Brain microvascular endothelial cell (primary cell): Measurements from ENCODE around the gene BCL11A.

Experiments used
- DNase-seq: peaks from one replicate; pipeline ENCODE4 v3.0.0-alpha.2; 2020
- H3K27ac ChIP-seq: fragments of 250-450 bp; sonication (Bioruptor Pico); 2 replicates; pipeline ENCODE4 v1.5.1; 2020; ENCODE audit warnings: mild to moderate bottlenecking, moderate library complexity
- H3K27me3 ChIP-seq: fragments of 250-450 bp; sonication (Bioruptor Pico); replicated peaks from 2 replicates; pipeline ENCODE4 v1.5.1; 2020; ENCODE audit warnings: mild to moderate bottlenecking
- H3K36me3 ChIP-seq: fragments of 250-450 bp; sonication (Bioruptor Pico); replicated peaks from 2 replicates; pipeline ENCODE4 v1.5.1; 2020; ENCODE audit warnings: mild to moderate bottlenecking
- H3K4me3 ChIP-seq: 2 replicates; pipeline ENCODE4 v1.5.1; 2011; ENCODE audit warnings: low read depth, mild to moderate bottlenecking, control low read depth, low read length, moderate library complexity
- CTCF ChIP-seq: IDR thresholded peaks from 2 replicates; pipeline ENCODE4 v1.5.1; 2011; ENCODE audit warnings: low read depth, mild to moderate bottlenecking, moderate library complexity, low read length, control low read depth, inconsistent platforms; ENCODE audit errors: missing control alignments
- in situ Hi-C: cut with HindIII; loops from 2 replicates; pipeline ENCODE4 v1.10.0; 2017; ENCODE audit warnings: low sequenced_read_pairs, low pct_ligation_motif_present

The BCL11A gene

GRCh38 chr2:60555066-60555782 is 1.8 kb upstream of the BCL11A start:
- H3K4me3 ChIP-seq, result peak overlapping the region; percentile 86
- in situ Hi-C loops, result no loop called here
- no peak for DNase-seq
- H3K27ac ChIP-seq, result no peak overlapping the region
- H3K36me3 ChIP-seq, result no peaks in the 10 kb centered on the region
- peak; percentile 52 for TF ChIP-seq CTCF
- peaks cover 16% of the 10 kb centered on the region for H3K27me3 ChIP-seq

GRCh38 chr2:60554646-60555065 is 1.2 kb upstream of the BCL11A start:
- Histone ChIP-seq H3K27me3 (peaks cover 16% of the 10 kb centered on the region), H3K4me3 (peak overlapping the region; percentile 86), H3K36me3 (no peaks in the 10 kb centered on the region), H3K27ac (no peak overlapping the region)
- in situ Hi-C loops, result no loop called here
- no peak for DNase-seq
- TF ChIP-seq CTCF, result no peak

GRCh38 chr2:60554074-60554645 is 706 bp upstream of the BCL11A start:
- Histone ChIP-seq H3K36me3 (no peaks in the 10 kb centered on the region), H3K27me3 (peaks cover 16% of the 10 kb centered on the region), H3K4me3 (peak overlapping the region; percentile 86), H3K27ac (no peak overlapping the region)
- no peak for DNase-seq
- in situ Hi-C loops, result no loop called here
- no peak for TF ChIP-seq CTCF

GRCh38 chr2:60552851-60553494 is 481 bp downstream of the BCL11A start:
- H3K27ac ChIP-seq, result peak overlapping the region; percentile 81
- H3K27me3 ChIP-seq, result peaks cover 9% of the 10 kb centered on the region
- no peak for TF ChIP-seq CTCF
- no peak for DNase-seq
- H3K4me3 ChIP-seq, result peak overlapping the region; percentile 86
- no peaks in the 10 kb centered on the region for H3K36me3 ChIP-seq
- in situ Hi-C loops, result no loop called here

GRCh38 chr2:60552078-60552850 is 1.2 kb downstream of the BCL11A start:
- H3K36me3 ChIP-seq, result no peaks in the 10 kb centered on the region
- peaks cover 3% of the 10 kb centered on the region for H3K27me3 ChIP-seq
- peak overlapping the region; percentile 30 for H3K27ac ChIP-seq
- H3K4me3 ChIP-seq, result peak overlapping the region; percentile 86
- no peak for TF ChIP-seq CTCF
- in situ Hi-C loops, result no loop called here
- DNase-seq, result no peak
